Bone marrow (tissue), 2 donors: ENCODE measurements around the gene HNRNPK.

Experiments used
- DNase-seq, 2 donors: peaks; one replicate each; lab custom pipeline; 2025; lab: John Stamatoyannopoulos, UW

Gene HNRNPK

DNA sequence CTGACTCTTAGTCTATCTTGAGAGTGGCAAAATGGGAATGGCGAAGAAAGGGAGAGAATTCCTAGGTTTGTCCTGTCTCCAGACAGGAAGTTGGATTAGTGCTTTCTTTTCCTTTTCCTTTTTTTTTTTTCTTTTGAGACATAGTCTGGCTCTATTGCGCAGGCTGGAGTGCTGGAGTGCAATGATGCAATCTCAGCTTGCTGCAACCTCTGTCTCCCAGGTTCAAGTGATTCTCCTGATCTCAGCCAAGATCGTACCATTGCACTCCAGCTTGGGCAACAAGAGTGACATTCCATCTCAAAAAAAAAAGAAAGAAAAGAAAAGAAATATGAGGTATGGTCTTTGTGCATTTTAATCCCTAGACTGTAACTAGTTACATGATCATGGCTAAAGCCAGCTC, 46.2 kb downstream of the HNRNPK start:
- DNase-seq, result no peak

GRCh38 chr9:83932851-83933250, 47.2 kb downstream of the HNRNPK start:
- no peak for DNase-seq

- DNase-seq, result peak in 1 of 2 donors; percentile 78
These were observed 48.0 kb downstream of the HNRNPK start for GRCh38 chr9:83932011-83932410.

DNA sequence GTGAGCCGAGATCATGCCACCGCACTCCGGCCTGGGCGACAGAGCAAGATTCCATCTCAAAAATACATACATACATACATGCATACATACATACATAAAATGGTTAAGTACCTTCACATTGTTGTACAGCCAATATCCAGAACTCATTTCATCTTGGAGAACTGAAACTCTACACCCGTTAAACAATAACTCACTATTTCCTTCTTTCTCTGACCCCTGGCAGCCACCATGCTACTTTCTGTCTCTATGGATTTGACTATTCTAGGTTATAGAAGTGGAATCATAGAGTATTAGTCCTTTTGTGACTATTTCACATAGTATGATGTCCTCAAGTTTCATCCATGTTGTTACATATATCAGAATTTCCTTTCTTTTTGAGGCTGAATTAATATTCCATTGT, 49.1 kb downstream of the HNRNPK start:
- DNase-seq, result no peak

DNA sequence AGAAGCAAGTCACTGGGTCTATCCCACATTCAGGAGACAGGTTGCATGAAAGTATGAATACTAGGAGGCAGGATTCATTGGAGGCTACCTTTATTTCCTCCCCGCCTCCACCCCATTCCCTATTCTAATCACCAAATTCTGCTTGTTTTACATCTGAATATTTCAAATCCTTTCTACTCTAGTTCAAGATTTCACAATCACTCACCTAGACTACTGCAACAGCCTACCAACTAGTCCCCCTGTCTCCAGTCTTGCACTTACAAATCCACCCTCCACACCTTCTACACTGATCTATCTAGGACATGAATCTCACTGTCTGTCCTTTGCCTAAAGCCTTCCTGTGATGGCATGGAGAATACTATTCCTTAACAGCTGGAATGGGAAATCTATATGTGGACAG, 52.4 kb downstream of the HNRNPK start:
- DNase-seq, result no peak

GRCh38 chr9:83920927-83921707, 58.9 kb downstream of the HNRNPK start, which contains the start of gene KIF27:
TSS of gene KIF27 (minus strand) at chr9:83921432. CDS start at chr9:83915591, 5,841 bp downstream.
- peak; percentile 86 to 95 for DNase-seq

DNA sequence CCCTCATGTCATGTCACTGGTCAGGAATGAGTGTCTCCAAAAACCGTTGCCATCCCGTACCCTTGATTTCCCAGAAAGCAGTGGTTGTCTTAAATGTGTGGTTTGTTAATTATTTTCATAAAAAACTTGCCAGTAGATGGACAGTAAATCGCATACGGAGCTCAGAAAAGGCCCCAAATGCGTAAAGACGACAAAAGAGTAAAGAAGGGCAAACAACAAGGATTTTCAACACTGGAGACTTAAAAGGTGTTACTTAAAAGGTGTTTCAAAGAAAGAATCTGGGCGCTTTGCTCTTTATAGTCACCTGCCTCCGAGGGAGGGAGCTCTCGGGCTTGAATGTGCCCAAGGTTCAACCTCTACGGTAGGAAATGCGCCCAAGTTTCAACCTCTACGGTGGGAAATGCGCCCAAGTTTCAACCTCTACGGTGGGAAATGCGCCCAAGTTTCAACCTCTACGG, 59.5 kb downstream of the HNRNPK start:
- DNase-seq, result no peak

DNA sequence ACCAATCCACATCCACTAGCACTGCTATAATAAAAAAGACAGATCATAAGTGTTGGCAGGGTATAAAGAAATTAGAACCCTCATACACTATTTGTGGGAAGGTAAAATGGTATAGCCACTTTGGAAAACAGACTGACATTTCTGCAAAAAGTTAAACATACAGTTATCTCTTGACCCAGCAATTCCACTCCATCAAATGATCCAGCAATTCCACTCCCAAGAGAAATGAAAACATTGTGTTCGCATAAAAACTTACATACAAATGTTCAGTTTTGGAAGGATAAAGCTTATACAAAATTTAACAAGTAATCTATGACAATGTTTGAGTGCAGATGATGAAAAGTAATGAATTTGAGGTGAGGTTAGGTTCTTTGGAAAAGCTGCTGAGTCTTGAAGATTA, 60.9 kb downstream of the HNRNPK start:
- DNase-seq, result no peak
